Astrocyte (in vitro differentiated cells and primary cell): ENCODE results near the gene TOPORS.

Experiments used
- EZH2 ChIP-seq: IDR thresholded peaks from 2 replicates; pipeline ENCODE4 v1.6.1; 2012; ENCODE audit warnings: mild to moderate bottlenecking, low read length, inconsistent platforms; ENCODE audit not compliant: insufficient read depth
- TF ChIP-seq, protein P1 (sequence below): IDR thresholded peaks from 2 replicates; pipeline ENCODE4 v1.5.1; 2011; ENCODE audit warnings: low read depth, mild to moderate bottlenecking, inconsistent platforms, low read length, moderate library complexity; ENCODE audit not compliant: insufficient read depth

- TF ChIP-seq, protein P1, sequence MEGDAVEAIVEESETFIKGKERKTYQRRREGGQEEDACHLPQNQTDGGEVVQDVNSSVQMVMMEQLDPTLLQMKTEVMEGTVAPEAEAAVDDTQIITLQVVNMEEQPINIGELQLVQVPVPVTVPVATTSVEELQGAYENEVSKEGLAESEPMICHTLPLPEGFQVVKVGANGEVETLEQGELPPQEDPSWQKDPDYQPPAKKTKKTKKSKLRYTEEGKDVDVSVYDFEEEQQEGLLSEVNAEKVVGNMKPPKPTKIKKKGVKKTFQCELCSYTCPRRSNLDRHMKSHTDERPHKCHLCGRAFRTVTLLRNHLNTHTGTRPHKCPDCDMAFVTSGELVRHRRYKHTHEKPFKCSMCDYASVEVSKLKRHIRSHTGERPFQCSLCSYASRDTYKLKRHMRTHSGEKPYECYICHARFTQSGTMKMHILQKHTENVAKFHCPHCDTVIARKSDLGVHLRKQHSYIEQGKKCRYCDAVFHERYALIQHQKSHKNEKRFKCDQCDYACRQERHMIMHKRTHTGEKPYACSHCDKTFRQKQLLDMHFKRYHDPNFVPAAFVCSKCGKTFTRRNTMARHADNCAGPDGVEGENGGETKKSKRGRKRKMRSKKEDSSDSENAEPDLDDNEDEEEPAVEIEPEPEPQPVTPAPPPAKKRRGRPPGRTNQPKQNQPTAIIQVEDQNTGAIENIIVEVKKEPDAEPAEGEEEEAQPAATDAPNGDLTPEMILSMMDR = no peak
- no peak for TF ChIP-seq EZH2
Measured at GRCh38 chr9:32566770-32567169, 14.4 kb upstream of the TOPORS start.
